ENCODE data around the gene KRTAP4-6. TPM values are rescaled to one million over a fixed set of nuclear protein-coding genes. Genes with fewer than 3 reads are reported as not detected.
"Not testable (repeated sequence)": the region's sequence is repeated elsewhere in the genome, so short reads cannot be mapped to it uniquely, and the experiment has no call there.

The KRTAP4-6 gene
- total and polyA plus RNA-seq, 4 donors: not detected

GRCh38 chr17:41121742-41122141 lies 18.6 kb downstream of the KRTAP4-6 start:
- TF ChIP-seq JUND (IDR thresholded peaks at IDR 0.05): no peak
- TF ChIP-seq MAX (IDR thresholded peaks at IDR 0.05): no peak
- TF ChIP-seq YY1 (IDR thresholded peaks at IDR 0.05): no peak
- TF ChIP-seq RXRA (IDR thresholded peaks at IDR 0.05): no peak
- no peak for TF ChIP-seq TAF1 (conservative IDR thresholded peaks at IDR 0.05)
- TF ChIP-seq NR2F2 (IDR thresholded peaks at IDR 0.05): no peak
- TF ChIP-seq ATF3 (IDR thresholded peaks at IDR 0.05): no peak
- TF ChIP-seq FOXA1 (IDR thresholded peaks at IDR 0.05): no peak
- no peak for TF ChIP-seq HNF4A (conservative IDR thresholded peaks at IDR 0.05)
- no peak for TF ChIP-seq CTCF (IDR thresholded peaks at IDR 0.05; ENCODE audit: low read depth, low read length, missing input control)
- TF ChIP-seq HNF4G (IDR thresholded peaks at IDR 0.05): no peak
- Histone ChIP-seq H3K27ac (ENCODE audit: low read depth in 1 of 2, low read length in 2 of 2) (no peak overlapping the region), H3K4me1 (ENCODE audit: control insufficient read depth in 4 of 4, insufficient read depth in 4 of 4, low read length in 3 of 4) (no peaks in the 10 kb centered on the region), H3K9ac (ENCODE audit: low read depth in 1 of 2, low read length in 2 of 2) (no peak overlapping the region), H3K27me3 (ENCODE audit: control insufficient read depth in 4 of 4, insufficient read depth in 4 of 4, low read length in 3 of 4) (no peaks in the 10 kb centered on the region), H3K4me3 (ENCODE audit: low read depth in 1 of 3, low read length in 3 of 3) (no peak overlapping the region), H3K36me3 (ENCODE audit: control insufficient read depth in 4 of 4, insufficient read depth in 3 of 4, low read depth in 1 of 4, low read length in 3 of 4) (no peaks in the 10 kb centered on the region), H3K9me3 (ENCODE audit: control insufficient read depth in 4 of 4, low read length in 3 of 4) (no peaks in the 10 kb centered on the region)
- WGBS: 83% methylated on average over 2 of the region's 2 CpGs
- no peak for DNase-seq (ENCODE audit: low spot score)

- not testable (repeated sequence) for H3K9me3 ChIP-seq (ENCODE audit: control insufficient read depth in 4 of 4, low read length in 3 of 4); DNase-seq (ENCODE audit: low spot score); H3K27ac ChIP-seq (ENCODE audit: low read depth in 1 of 2, low read length in 2 of 2); H3K27me3 ChIP-seq (ENCODE audit: control insufficient read depth in 4 of 4, insufficient read depth in 4 of 4, low read length in 3 of 4); H3K4me3 ChIP-seq (ENCODE audit: low read depth in 1 of 3, low read length in 3 of 3); H3K36me3 ChIP-seq (ENCODE audit: control insufficient read depth in 4 of 4, insufficient read depth in 3 of 4, low read depth in 1 of 4, low read length in 3 of 4); H3K9ac ChIP-seq (ENCODE audit: low read depth in 1 of 2, low read length in 2 of 2); H3K4me1 ChIP-seq (ENCODE audit: control insufficient read depth in 4 of 4, insufficient read depth in 4 of 4, low read length in 3 of 4)
- WGBS: 55% methylated on average over 11 of the region's 11 CpGs
These were observed 20.4 kb downstream of the KRTAP4-6 start for GRCh38 chr17:41119696-41120690.

GRCh38 chr17:41118721-41119120 lies 21.6 kb downstream of the KRTAP4-6 start:
- H3K9me3 ChIP-seq (ENCODE audit: control insufficient read depth in 4 of 4, low read length in 3 of 4): no peaks in the 10 kb centered on the region
- peaks cover 0 to 4% (median 0%) of the 10 kb centered on the region in 4 donors for H3K27me3 ChIP-seq (ENCODE audit: control insufficient read depth in 4 of 4, insufficient read depth in 4 of 4, low read length in 3 of 4)
- H3K27ac ChIP-seq (ENCODE audit: low read depth in 1 of 2, low read length in 2 of 2): no peak overlapping the region
- TF ChIP-seq NR2F2 (IDR thresholded peaks at IDR 0.05): no peak
- TF ChIP-seq HNF4A (conservative IDR thresholded peaks at IDR 0.05): no peak
- no peak for TF ChIP-seq RAD21 (IDR thresholded peaks at IDR 0.05)
- TF ChIP-seq REST (IDR thresholded peaks at IDR 0.05): no peak
- no peak for TF ChIP-seq SP1 (IDR thresholded peaks at IDR 0.05)
- TF ChIP-seq FOXA2 (IDR thresholded peaks at IDR 0.05): no peak
- TF ChIP-seq GABPA (IDR thresholded peaks at IDR 0.05 in 1 of 2, conservative IDR thresholded peaks at IDR 0.05 in 1 of 2): no peak
- TF ChIP-seq FOXA1 (IDR thresholded peaks at IDR 0.05): no peak
- TF ChIP-seq YY1 (IDR thresholded peaks at IDR 0.05): no peak
- H3K9ac ChIP-seq (ENCODE audit: low read depth in 1 of 2, low read length in 2 of 2): no peak overlapping the region
- WGBS: 87% methylated on average over 4 of the region's 4 CpGs
- no peak overlapping the region for H3K4me3 ChIP-seq (ENCODE audit: low read depth in 1 of 3, low read length in 3 of 3)
- H3K4me1 ChIP-seq (ENCODE audit: control insufficient read depth in 4 of 4, insufficient read depth in 4 of 4, low read length in 3 of 4): no peaks in the 10 kb centered on the region
- no peak for DNase-seq (ENCODE audit: low spot score)
- no peaks in the 10 kb centered on the region for H3K36me3 ChIP-seq (ENCODE audit: control insufficient read depth in 4 of 4, insufficient read depth in 3 of 4, low read depth in 1 of 4, low read length in 3 of 4)

GRCh38 chr17:41117846-41118386 lies 22.4 kb downstream of the KRTAP4-6 start, which contains the start of gene KRTAP4-11:
Gene KRTAP4-11, minus strand, starts transcription at chr17:41118373. Its CDS starts 58 bp downstream, at chr17:41118315.
- not testable (repeated sequence) for H3K9ac ChIP-seq (ENCODE audit: low read depth in 1 of 2, low read length in 2 of 2); H3K27me3 ChIP-seq (ENCODE audit: control insufficient read depth in 4 of 4, insufficient read depth in 4 of 4, low read length in 3 of 4); DNase-seq (ENCODE audit: low spot score); H3K36me3 ChIP-seq (ENCODE audit: control insufficient read depth in 4 of 4, insufficient read depth in 3 of 4, low read depth in 1 of 4, low read length in 3 of 4); H3K9me3 ChIP-seq (ENCODE audit: control insufficient read depth in 4 of 4, low read length in 3 of 4); H3K4me3 ChIP-seq (ENCODE audit: low read depth in 1 of 3, low read length in 3 of 3); H3K27ac ChIP-seq (ENCODE audit: low read depth in 1 of 2, low read length in 2 of 2); H3K4me1 ChIP-seq (ENCODE audit: control insufficient read depth in 4 of 4, insufficient read depth in 4 of 4, low read length in 3 of 4)
- WGBS: 75% methylated on average over 10 of the region's 10 CpGs

Data from liver (tissue), 9 donors.